ENCODE results near the gene CFAP91. TPM values are rescaled to one million over a fixed set of nuclear protein-coding genes. Genes with fewer than 3 reads are reported as not detected.
A peak's percentile ranks its signal among the peaks of the same experiment; 100 is the strongest.
"Not testable (repeated sequence)": the region's sequence is repeated elsewhere in the genome, so short reads cannot be mapped to it uniquely, and the experiment has no call there.

CFAP91 gene
- total RNA-seq, 2 donors from 2014 or later, result 0.63 to 2.7 TPM

DNA sequence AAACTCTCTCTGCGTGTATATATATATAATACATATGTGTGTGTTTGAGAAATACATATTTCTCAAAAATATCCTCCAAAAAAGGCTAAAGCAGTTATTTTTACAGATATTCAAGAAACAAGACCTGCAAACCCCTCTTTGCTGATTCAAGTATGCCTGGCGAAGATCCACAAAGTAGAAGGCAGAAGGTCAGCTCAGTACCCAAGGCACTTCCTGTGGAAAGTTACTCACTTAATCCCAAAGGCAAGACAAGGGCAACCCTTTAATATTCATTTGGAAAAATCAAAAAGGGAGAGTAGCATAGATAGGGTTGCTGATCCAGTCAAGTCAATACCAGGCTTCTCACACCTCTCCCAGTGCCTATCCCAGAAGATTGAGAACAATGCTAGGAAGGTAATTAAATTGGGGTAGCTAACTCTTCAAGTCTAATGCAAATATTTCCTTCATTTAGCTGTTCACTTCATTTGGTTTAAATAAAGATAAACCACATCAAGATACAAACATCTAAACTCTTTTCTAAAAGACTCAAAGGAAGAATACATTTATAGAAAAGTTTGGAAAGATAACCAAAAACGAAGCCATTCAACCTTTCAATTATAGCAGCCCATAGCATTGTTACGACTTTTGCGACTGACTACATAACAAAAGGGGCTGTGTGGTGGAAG, 32.8 kb upstream of the CFAP91 start:
- H3K9me3 ChIP-seq (ENCODE audit: control insufficient read depth, low read length, poor library complexity, severe bottlenecking), result no peaks in the 10 kb centered on the region
- DNase-seq, result no peak
- Mint-ChIP-seq H3K27ac (no peak overlapping the region), H3K36me3 (ENCODE audit: low read depth) (no peaks in the 10 kb centered on the region), H3K4me3 (no peak overlapping the region), H3K27me3 (no peaks in the 10 kb centered on the region), H3K4me1 (peaks cover 12% of the 10 kb centered on the region)
- ATAC-seq, result no peak

DNA sequence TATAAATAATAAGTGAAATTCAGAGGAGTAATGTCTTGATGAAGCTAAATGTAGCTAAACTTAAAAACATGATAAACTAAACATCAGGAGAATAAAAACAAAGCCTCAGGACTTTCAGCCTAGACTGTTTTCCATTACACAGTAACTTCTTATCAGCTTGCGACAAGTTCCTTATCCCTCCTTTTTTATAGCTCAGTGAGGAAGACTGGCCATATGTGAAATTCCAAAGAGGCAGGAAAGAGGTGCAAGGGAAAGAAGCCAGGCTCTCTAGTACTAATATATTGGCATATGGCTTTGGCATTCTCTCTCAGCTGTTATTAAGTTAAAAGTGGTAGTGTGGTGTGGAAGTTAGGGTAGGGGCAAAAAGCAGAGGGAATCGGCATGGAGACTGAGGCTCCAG, 30.0 kb upstream of the CFAP91 start:
- Mint-ChIP-seq H3K27ac (no peak overlapping the region), H3K4me3 (no peak overlapping the region), H3K36me3 (ENCODE audit: low read depth) (no peaks in the 10 kb centered on the region), H3K4me1 (peaks cover 34% of the 10 kb centered on the region), H3K27me3 (no peaks in the 10 kb centered on the region)
- DNase-seq, result no peak
- no peak for ATAC-seq
- H3K9me3 ChIP-seq (ENCODE audit: control insufficient read depth, low read length, poor library complexity, severe bottlenecking), result no peaks in the 10 kb centered on the region

DNA sequence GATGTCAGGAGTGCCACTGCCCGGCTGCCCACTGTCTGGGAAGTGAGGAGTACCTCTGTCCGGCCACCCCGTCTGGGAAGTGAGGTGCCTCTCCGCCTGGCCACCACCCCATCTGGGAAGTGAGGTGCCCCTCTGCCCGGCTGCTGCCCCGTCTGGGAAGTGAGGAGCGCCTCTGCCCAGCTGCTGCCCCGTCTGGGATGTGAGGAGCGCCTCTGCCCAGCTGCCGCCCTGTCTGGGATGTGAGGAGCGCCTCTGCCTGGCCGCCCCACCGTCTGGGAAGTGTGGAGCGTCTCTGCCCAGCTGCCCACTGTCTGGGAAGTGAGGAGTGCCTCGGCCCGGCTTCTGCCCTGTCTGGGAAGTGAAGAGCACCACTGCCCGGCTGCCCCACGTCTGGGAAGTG, 28.9 kb upstream of the CFAP91 start:
- Mint-ChIP-seq H3K27ac (no peak overlapping the region), H3K27me3 (no peaks in the 10 kb centered on the region), H3K4me1 (peaks cover 34% of the 10 kb centered on the region), H3K36me3 (ENCODE audit: low read depth) (no peaks in the 10 kb centered on the region), H3K4me3 (no peak overlapping the region)
- DNase-seq (no peak), ATAC-seq (no peak)
- H3K9me3 ChIP-seq (ENCODE audit: control insufficient read depth, low read length, poor library complexity, severe bottlenecking), result no peaks in the 10 kb centered on the region

GRCh38 chr3:119675188-119675874, 27.5 kb upstream of the CFAP91 start:
- Mint-ChIP-seq H3K4me1 (peaks cover 34% of the 10 kb centered on the region), H3K36me3 (ENCODE audit: low read depth) (no peaks in the 10 kb centered on the region), H3K4me3 (peak overlapping the region; percentile 93), H3K27me3 (no peaks in the 10 kb centered on the region), H3K27ac (peak overlapping the region; percentile 97)
- ATAC-seq (no peak), DNase-seq (no peak)
- H3K9me3 ChIP-seq (ENCODE audit: control insufficient read depth, low read length, poor library complexity, severe bottlenecking), result no peaks in the 10 kb centered on the region

DNA sequence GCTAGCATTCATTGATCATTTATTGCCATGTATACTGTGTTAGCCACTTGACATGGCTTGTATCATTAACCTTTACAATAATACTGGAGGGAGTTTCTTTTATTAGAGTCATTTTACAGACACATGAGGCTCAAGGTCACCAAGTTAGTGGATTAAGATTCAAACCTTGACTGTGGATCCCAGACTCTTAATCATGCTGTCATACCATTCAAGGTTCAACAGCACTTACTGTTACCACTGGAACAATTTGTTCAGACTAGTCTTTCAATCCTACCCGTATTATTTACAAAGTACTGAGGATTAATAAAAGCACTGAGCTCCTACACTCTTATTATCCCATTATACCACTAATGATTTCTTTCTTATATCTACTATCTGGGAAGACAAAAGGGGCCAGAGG, 26.8 kb upstream of the CFAP91 start:
- Mint-ChIP-seq H3K4me1 (peaks cover 34% of the 10 kb centered on the region), H3K36me3 (ENCODE audit: low read depth) (no peaks in the 10 kb centered on the region), H3K27me3 (no peaks in the 10 kb centered on the region), H3K4me3 (peak overlapping the region; percentile 93), H3K27ac (peak overlapping the region; percentile 97)
- no peaks in the 10 kb centered on the region for H3K9me3 ChIP-seq (ENCODE audit: control insufficient read depth, low read length, poor library complexity, severe bottlenecking)
- ATAC-seq, result no peak
- DNase-seq, result no peak

GRCh38 chr3:119676771-119677640, 25.8 kb upstream of the CFAP91 start, which contains the start of gene COX17:
TSS of gene COX17 (minus strand) at chr3:119677406. CDS start at chr3:119677310, 96 bp downstream.
- Mint-ChIP-seq H3K36me3 (ENCODE audit: low read depth) (no peaks in the 10 kb centered on the region), H3K4me3 (peak within 1 kb of the TSS; percentile 93), H3K27me3 (no peaks in the 10 kb centered on the region), H3K27ac (peak within 1 kb of the TSS; percentile 97), H3K4me1 (peaks cover 34% of the 10 kb centered on the region)
- DNase-seq (peak; percentile 88 to 93 (median 92)), ATAC-seq (peak; percentile 89)
- no peaks in the 10 kb centered on the region for H3K9me3 ChIP-seq (ENCODE audit: control insufficient read depth, low read length, poor library complexity, severe bottlenecking)

GRCh38 chr3:119677641-119677934, 25.2 kb upstream of the CFAP91 start:
- Mint-ChIP-seq H3K27me3 (no peaks in the 10 kb centered on the region), H3K27ac (peak overlapping the region; percentile 97), H3K4me3 (peak overlapping the region; percentile 93), H3K4me1 (peaks cover 31% of the 10 kb centered on the region), H3K36me3 (ENCODE audit: low read depth) (no peaks in the 10 kb centered on the region)
- DNase-seq (no peak), ATAC-seq (no peak)
- no peaks in the 10 kb centered on the region for H3K9me3 ChIP-seq (ENCODE audit: control insufficient read depth, low read length, poor library complexity, severe bottlenecking)

GRCh38 chr3:119678209-119678608, 24.6 kb upstream of the CFAP91 start:
- DNase-seq; H3K36me3 Mint-ChIP-seq (ENCODE audit: low read depth); H3K27me3 Mint-ChIP-seq; ATAC-seq; H3K9me3 ChIP-seq (ENCODE audit: control insufficient read depth, low read length, poor library complexity, severe bottlenecking); H3K4me3 Mint-ChIP-seq: not testable (repeated sequence)
- Mint-ChIP-seq H3K27ac (peak overlapping the region; percentile 97), H3K4me1 (peaks cover 28% of the 10 kb centered on the region)

DNA sequence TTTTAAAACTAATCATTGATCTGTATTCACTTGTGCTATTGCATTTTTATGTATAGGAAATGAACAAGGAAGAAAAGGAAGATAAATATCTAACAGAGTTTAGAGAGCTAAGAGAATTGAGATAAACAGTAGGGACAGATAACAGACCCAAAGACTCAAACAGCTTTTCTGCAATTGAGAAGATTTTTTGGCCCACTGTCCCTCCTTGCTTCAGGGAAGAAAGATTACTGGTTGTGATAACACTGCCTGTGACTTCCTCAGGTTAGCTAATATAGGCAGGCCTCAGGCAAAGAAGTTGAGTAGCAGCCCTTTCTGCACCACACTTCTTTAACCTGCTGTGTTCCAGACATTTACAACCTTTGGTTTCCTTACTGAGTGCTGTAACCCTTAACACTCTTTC, 22.9 kb upstream of the CFAP91 start:
- H3K27ac Mint-ChIP-seq, result no peak overlapping the region
- no peak for DNase-seq
- H3K4me1 Mint-ChIP-seq, result peaks cover 24% of the 10 kb centered on the region
- no peaks in the 10 kb centered on the region for H3K9me3 ChIP-seq (ENCODE audit: control insufficient read depth, low read length, poor library complexity, severe bottlenecking)
- ATAC-seq, result no peak
- H3K4me3 Mint-ChIP-seq, result no peak overlapping the region
- H3K36me3 Mint-ChIP-seq (ENCODE audit: low read depth), result no peaks in the 10 kb centered on the region
- no peaks in the 10 kb centered on the region for H3K27me3 Mint-ChIP-seq

- Mint-ChIP-seq H3K4me3 (no peak overlapping the region), H3K27me3 (no peaks in the 10 kb centered on the region), H3K36me3 (ENCODE audit: low read depth) (no peaks in the 10 kb centered on the region), H3K4me1 (peaks cover 11% of the 10 kb centered on the region), H3K27ac (no peak overlapping the region)
- H3K9me3 ChIP-seq (ENCODE audit: control insufficient read depth, low read length, poor library complexity, severe bottlenecking), result no peaks in the 10 kb centered on the region
- DNase-seq, result no peak
- no peak for ATAC-seq
These were observed 21.5 kb upstream of the CFAP91 start for GRCh38 chr3:119681279-119681678.

GRCh38 chr3:119683421-119683820, 19.4 kb upstream of the CFAP91 start:
- no peaks in the 10 kb centered on the region for H3K27me3 Mint-ChIP-seq
- H3K36me3 Mint-ChIP-seq (ENCODE audit: low read depth), result no peaks in the 10 kb centered on the region
- no peaks in the 10 kb centered on the region for H3K9me3 ChIP-seq (ENCODE audit: control insufficient read depth, low read length, poor library complexity, severe bottlenecking)
- H3K27ac Mint-ChIP-seq, result no peak overlapping the region
- H3K4me1 Mint-ChIP-seq, result no peaks in the 10 kb centered on the region
- ATAC-seq (no peak), DNase-seq (no peak)
- no peak overlapping the region for H3K4me3 Mint-ChIP-seq

GRCh38 chr3:119690043-119690656, 12.7 kb upstream of the CFAP91 start:
- no peaks in the 10 kb centered on the region for H3K9me3 ChIP-seq (ENCODE audit: control insufficient read depth, low read length, poor library complexity, severe bottlenecking)
- no peaks in the 10 kb centered on the region for H3K36me3 Mint-ChIP-seq (ENCODE audit: low read depth)
- ATAC-seq (no peak), DNase-seq (no peak)
- H3K27ac Mint-ChIP-seq, result no peak overlapping the region
- H3K4me3 Mint-ChIP-seq, result no peak overlapping the region
- no peaks in the 10 kb centered on the region for H3K4me1 Mint-ChIP-seq
- H3K27me3 Mint-ChIP-seq, result no peaks in the 10 kb centered on the region

DNA sequence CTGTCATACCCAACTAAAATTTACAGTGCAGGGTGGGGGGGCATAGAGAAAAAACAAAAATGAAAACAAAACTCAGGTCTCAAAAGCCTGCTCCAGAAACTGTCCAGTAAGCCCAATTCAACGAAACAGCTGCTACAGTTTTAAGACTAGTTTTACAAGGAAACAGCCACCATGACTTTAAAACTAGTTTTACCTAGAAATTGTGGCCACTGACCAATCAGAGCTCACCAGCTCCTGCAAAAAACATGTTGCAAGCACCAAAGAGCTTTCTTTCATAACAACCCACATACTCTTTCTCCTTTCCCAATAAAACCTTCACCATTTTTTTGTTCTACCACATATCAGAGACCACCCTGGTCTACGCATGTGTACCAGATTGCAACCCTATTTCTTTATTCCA, 7.3 kb upstream of the CFAP91 start:
- Mint-ChIP-seq H3K27ac (no peak overlapping the region), H3K4me3 (no peak overlapping the region), H3K27me3 (no peaks in the 10 kb centered on the region), H3K36me3 (ENCODE audit: low read depth) (no peaks in the 10 kb centered on the region), H3K4me1 (peaks cover 8% of the 10 kb centered on the region)
- ATAC-seq (no peak), DNase-seq (no peak)
- no peaks in the 10 kb centered on the region for H3K9me3 ChIP-seq (ENCODE audit: control insufficient read depth, low read length, poor library complexity, severe bottlenecking)

Measured in T-helper 17 cell (primary cell).